GM12864 (cell line): Measurements from ENCODE around the gene DCP2.

Experiments used
- DNase-seq: peaks from one replicate; pipeline ENCODE4 v3.0.0-alpha.2; 2011; ENCODE audit warnings: low read depth
- H3K4me3 ChIP-seq: 2 replicates; pipeline ENCODE4 v1.5.1; 2011; ENCODE audit warnings: mild to moderate bottlenecking, low read depth, low read length, control low read depth
- TF ChIP-seq, protein P1 (sequence below): IDR thresholded peaks from 2 replicates; pipeline ENCODE4 v1.5.1; 2011; ENCODE audit warnings: low read depth, mild to moderate bottlenecking, moderate library complexity, low read length, control low read depth, inconsistent platforms; ENCODE audit errors: missing control alignments

DCP2 gene

DNA sequence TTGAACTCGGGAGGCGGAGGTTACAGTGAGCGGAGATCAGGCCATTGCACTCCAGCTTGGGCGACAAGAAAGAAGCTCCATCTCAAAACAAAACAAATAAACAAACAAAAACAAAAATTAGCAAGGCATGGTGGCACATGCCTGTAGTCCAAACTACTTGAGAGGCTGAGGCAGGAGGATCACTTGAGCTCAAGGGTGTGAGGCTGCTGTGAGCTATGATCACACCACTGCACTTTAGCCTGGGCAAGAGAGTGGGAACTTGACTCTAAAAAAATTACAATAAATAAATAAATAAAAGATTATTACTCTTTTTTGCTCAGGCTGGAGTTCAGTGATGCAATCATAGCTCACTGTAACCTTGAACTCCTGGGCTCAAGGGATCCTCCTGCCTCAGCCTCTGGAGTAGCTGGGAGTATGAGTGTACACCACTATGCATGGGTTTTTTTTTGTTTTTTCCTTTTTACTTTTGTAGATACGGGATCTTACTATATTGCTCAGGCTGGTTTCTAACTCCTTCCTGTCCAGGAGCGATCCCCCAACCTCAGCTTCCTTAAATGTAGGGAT is 9.0 kb upstream of the DCP2 start:
- no peak for DNase-seq
- TF ChIP-seq, protein P1, sequence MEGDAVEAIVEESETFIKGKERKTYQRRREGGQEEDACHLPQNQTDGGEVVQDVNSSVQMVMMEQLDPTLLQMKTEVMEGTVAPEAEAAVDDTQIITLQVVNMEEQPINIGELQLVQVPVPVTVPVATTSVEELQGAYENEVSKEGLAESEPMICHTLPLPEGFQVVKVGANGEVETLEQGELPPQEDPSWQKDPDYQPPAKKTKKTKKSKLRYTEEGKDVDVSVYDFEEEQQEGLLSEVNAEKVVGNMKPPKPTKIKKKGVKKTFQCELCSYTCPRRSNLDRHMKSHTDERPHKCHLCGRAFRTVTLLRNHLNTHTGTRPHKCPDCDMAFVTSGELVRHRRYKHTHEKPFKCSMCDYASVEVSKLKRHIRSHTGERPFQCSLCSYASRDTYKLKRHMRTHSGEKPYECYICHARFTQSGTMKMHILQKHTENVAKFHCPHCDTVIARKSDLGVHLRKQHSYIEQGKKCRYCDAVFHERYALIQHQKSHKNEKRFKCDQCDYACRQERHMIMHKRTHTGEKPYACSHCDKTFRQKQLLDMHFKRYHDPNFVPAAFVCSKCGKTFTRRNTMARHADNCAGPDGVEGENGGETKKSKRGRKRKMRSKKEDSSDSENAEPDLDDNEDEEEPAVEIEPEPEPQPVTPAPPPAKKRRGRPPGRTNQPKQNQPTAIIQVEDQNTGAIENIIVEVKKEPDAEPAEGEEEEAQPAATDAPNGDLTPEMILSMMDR, result no peak
- H3K4me3 ChIP-seq, result no peak overlapping the region

DNA sequence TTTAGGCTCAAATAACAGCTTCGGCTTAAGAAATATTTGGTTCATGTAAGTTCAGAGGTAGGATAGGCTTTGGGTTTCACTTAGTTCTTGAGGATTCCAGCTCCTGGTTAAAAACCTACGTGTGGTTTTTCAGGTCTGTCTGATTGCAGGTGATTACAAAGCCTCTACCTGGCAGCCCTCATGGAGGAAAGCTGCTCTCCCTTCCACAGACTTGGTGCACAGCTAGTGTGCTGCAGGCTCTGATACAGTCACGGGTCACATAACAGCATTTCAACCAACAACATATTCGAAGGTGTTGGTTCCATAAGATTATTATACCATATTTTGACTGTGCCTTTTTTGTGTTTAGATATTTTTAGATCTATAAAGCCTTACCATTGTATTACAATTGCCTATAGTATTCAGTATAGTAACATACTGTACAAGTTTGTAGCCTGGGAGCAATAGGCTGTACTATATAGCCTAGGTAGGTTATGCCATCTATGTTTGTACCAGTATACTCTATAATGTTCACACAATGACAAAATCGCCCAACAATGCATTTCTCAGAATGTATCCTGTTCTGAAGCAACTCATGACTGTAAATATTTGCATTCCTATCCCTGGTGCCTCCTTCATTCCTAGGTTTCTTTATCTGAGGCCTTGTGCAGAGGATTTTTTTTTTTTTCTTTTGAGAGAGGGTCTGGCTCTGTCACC is 8.0 kb upstream of the DCP2 start:
- DNase-seq, result no peak
- H3K4me3 ChIP-seq, result no peak overlapping the region
- TF ChIP-seq, protein P1, result no peak

DNA sequence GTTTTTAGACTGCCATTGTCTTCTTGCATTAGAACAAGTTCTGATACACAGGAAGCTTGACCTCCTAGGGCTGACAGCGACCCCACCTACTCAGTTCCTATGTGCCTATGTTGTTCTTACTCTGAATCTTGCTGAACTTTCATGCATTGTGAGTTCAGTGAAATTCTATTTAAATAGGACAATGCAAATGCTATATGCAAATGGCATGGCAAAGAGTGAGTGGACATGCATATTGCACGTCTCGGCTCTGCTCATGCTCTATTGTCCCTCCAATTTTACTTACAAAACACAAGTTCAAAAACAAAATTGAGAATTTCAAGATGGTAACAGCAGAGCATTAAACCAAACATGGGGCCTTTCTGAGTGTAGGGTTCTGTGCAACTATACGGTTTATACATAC is 5.3 kb upstream of the DCP2 start:
- no peak for DNase-seq
- no peak overlapping the region for H3K4me3 ChIP-seq
- TF ChIP-seq, protein P1, result no peak

DNA sequence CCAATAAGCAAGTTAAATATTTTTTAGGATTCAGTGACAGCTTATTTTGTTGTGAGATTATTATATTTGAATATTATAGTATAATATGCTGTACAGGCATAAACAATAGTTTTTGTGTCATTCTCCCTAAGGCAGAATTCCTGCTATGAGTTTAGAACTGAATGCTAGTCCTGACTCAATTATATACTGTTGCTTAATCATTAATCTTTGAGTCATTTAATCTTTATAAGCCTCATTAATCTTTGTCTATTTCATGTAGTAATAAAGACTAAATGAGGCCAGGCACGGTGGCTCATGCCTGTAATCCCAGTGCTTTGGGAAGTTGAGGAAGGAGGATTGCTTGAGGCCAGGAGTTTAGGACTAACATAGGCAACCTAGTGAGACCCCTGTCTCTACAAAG is 3.6 kb upstream of the DCP2 start:
- TF ChIP-seq, protein P1, result no peak
- DNase-seq, result no peak
- no peak overlapping the region for H3K4me3 ChIP-seq

DNA sequence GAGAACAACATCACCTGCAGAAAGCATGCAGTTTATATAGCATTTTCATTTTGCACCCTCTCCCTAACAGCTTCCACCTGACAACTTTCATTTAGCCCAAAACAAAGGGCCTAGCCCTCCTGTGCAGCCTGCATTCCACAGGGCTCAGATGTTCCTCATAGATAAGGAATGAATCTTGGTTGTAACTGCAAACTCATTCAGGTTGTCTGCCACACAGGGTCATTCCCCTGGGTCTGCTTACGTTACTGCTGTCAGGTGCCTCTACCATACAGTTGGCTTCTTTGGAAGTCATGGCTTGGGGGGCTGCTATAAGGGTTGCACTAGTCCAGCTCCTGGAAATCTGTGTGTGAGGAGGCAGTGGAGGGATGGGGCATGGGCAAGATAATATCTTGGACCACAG is 2.7 kb upstream of the DCP2 start:
- DNase-seq, result no peak
- TF ChIP-seq, protein P1, result no peak
- H3K4me3 ChIP-seq, result no peak overlapping the region

DNA sequence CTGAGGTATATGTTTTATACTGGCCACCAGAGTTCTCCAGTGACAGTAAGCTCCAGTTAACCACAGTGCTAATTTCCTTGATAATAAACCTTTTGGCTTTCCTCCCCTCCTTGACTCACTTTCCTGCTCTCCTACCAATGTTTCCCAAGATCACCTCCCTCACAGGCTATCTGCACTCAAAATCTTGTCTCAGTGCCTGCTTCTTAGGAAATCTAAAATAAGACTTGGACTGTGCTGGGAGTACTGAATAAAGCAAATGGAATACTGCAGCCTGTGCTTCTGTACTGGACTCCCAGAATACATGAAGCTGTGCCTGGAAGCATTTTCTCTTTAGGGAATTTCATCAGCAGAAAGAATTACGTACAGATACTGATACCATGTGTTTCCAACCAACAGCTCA is 1.7 kb upstream of the DCP2 start:
- no peak for DNase-seq
- TF ChIP-seq, protein P1, result no peak

More for the DNA sequence above, 1.7 kb upstream of the DCP2 start:
- H3K4me3 ChIP-seq, result no peak overlapping the region
